ENCODE data around the gene LCOR. TPM values are rescaled to one million over a fixed set of nuclear protein-coding genes. Genes with fewer than 3 reads are reported as not detected.

Gene LCOR
- total RNA-seq, 1 experiment from 2014 or later: 23.9 TPM

GRCh38 chr10:97012470-97012869 lies 180.4 kb downstream of the LCOR start:
- TF ChIP-seq TEAD4 (CRISPR knock-in tag; IDR thresholded peaks at IDR 0.05) (no peak), ZNF281 (CRISPR knock-in tag; IDR thresholded peaks at IDR 0.05) (no peak), ESRRA (CRISPR knock-in tag; IDR thresholded peaks at IDR 0.05; ENCODE audit: borderline replicate concordance) (no peak), USF1 (CRISPR knock-in tag; IDR thresholded peaks at IDR 0.05) (no peak), NFATC4 (CRISPR knock-in tag; IDR thresholded peaks at IDR 0.05) (no peak), ERG (CRISPR knock-in tag; IDR thresholded peaks at IDR 0.05) (no peak), ZNF263 (CRISPR knock-in tag; IDR thresholded peaks at IDR 0.05; ENCODE audit: low read depth) (no peak), ETV6 (CRISPR knock-in tag; IDR thresholded peaks at IDR 0.05) (no peak), ZNF396 (CRISPR knock-in tag; IDR thresholded peaks at IDR 0.05; ENCODE audit: borderline replicate concordance) (no peak), SOX15 (CRISPR knock-in tag; IDR thresholded peaks at IDR 0.05) (no peak), ZNF219 (CRISPR knock-in tag; IDR thresholded peaks at IDR 0.05; ENCODE audit: borderline replicate concordance) (no peak), TEAD1 (CRISPR knock-in tag; IDR thresholded peaks at IDR 0.05) (no peak), MXD4 (CRISPR knock-in tag; IDR thresholded peaks at IDR 0.05; ENCODE audit: borderline replicate concordance) (no peak), RELA (CRISPR knock-in tag; IDR thresholded peaks at IDR 0.05; ENCODE audit: borderline replicate concordance) (no peak), PRRX2 (CRISPR knock-in tag; IDR thresholded peaks at IDR 0.05) (no peak), E2F1 (CRISPR knock-in tag; IDR thresholded peaks at IDR 0.05) (no peak), ZNF232 (CRISPR knock-in tag; IDR thresholded peaks at IDR 0.05) (no peak), ZNF416 (CRISPR knock-in tag; IDR thresholded peaks at IDR 0.05) (no peak)
- TF ChIP-seq, protein P1, sequence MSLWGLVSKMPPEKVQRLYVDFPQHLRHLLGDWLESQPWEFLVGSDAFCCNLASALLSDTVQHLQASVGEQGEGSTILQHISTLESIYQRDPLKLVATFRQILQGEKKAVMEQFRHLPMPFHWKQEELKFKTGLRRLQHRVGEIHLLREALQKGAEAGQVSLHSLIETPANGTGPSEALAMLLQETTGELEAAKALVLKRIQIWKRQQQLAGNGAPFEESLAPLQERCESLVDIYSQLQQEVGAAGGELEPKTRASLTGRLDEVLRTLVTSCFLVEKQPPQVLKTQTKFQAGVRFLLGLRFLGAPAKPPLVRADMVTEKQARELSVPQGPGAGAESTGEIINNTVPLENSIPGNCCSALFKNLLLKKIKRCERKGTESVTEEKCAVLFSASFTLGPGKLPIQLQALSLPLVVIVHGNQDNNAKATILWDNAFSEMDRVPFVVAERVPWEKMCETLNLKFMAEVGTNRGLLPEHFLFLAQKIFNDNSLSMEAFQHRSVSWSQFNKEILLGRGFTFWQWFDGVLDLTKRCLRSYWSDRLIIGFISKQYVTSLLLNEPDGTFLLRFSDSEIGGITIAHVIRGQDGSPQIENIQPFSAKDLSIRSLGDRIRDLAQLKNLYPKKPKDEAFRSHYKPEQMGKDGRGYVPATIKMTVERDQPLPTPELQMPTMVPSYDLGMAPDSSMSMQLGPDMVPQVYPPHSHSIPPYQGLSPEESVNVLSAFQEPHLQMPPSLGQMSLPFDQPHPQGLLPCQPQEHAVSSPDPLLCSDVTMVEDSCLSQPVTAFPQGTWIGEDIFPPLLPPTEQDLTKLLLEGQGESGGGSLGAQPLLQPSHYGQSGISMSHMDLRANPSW (CRISPR knock-in tag; conservative IDR thresholded peaks at IDR 0.05; ENCODE audit: low read depth): no peak
- TF ChIP-seq, protein P2, sequence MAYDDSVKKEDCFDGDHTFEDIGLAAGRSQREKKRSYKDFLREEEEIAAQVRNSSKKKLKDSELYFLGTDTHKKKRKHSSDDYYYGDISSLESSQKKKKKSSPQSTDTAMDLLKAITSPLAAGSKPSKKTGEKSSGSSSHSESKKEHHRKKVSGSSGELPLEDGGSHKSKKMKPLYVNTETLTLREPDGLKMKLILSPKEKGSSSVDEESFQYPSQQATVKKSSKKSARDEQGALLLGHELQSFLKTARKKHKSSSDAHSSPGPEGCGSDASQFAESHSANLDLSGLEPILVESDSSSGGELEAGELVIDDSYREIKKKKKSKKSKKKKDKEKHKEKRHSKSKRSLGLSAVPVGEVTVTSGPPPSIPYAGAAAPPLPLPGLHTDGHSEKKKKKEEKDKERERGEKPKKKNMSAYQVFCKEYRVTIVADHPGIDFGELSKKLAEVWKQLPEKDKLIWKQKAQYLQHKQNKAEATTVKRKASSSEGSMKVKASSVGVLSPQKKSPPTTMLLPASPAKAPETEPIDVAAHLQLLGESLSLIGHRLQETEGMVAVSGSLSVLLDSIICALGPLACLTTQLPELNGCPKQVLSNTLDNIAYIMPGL (CRISPR knock-in tag; IDR thresholded peaks at IDR 0.05): no peak
- peak; percentile 22; the same call in 1 of the 2 replicates for ATAC-seq
- ChIA-PET CTCF (interaction anchor here (1.0 to 4.0 kb wide), 5 partner anchors 13 to 198 kb away, joined by 3 to 36 read pairs (median 3); no protein-coding TSS in a partner anchor), POLR2A (no interaction called here)
- Mint-ChIP-seq H3K27ac (no peak overlapping the region), H3K9me3 (peaks cover 9% of the 10 kb centered on the region), H3K4me3 (no peak overlapping the region), H3K27me3 (ENCODE audit: low read depth) (peaks cover 3% of the 10 kb centered on the region; the same call in 1 of the 2 replicates), H3K36me3 (peaks cover 3% of the 10 kb centered on the region), H3K4me1 (no peaks in the 10 kb centered on the region)
- no peak for DNase-seq (ENCODE audit: low spot score)
